Kidney (tissue), 14 donors: ENCODE results near the gene DRGX. TPM values are rescaled to one million over a fixed set of nuclear protein-coding genes. Genes with fewer than 3 reads are reported as not detected.

Experiments used
- DNase-seq, 5 donors: peaks; one replicate each; pipeline ENCODE4 v3.0.0-alpha.2; 2013 to 2020
- FAIRE-seq: peaks from 2 replicates; lab custom pipeline; 2012; peaks lifted over from hg19 to GRCh38; lab: Jason Lieb, UNC
- H3K27ac ChIP-seq, 2 donors: one replicate each; pipeline ENCODE4 v1.7.0; 2013; ENCODE audit warnings: low read depth in 2 of 2, low read length in 2 of 2, inconsistent platforms in 1 of 2
- H3K27me3 ChIP-seq: one replicate; pipeline ENCODE4 v1.7.1; 2013; ENCODE audit warnings: low read length, inconsistent platforms; ENCODE audit not compliant: control insufficient read depth, insufficient read depth
- H3K36me3 ChIP-seq, 3 donors: one replicate each; pipeline versions ENCODE4 v1.7.0 to v1.7.1; 2013; ENCODE audit warnings: low read length in 3 of 3, control low read depth in 1 of 3, inconsistent platforms in 1 of 3; ENCODE audit not compliant: insufficient read depth in 3 of 3, control insufficient read depth in 2 of 3
- H3K4me1 ChIP-seq, 3 donors: one replicate each; pipeline versions ENCODE4 v1.7.0 to v1.7.1; 2013; ENCODE audit warnings: low read length in 3 of 3, inconsistent platforms in 1 of 3, low read depth in 1 of 3; ENCODE audit not compliant: control insufficient read depth in 2 of 3, insufficient read depth in 2 of 3
- H3K4me3 ChIP-seq, 3 donors: one replicate each; pipeline versions ENCODE4 v1.7.0 to v1.8.1; 2013; ENCODE audit warnings: low read length in 3 of 3, control low read depth in 1 of 3, inconsistent platforms in 1 of 3
- H3K9ac ChIP-seq, 3 donors: one replicate each; pipeline versions ENCODE4 v1.7.0 to v1.7.1; 2013; ENCODE audit warnings: low read length in 3 of 3, control low read depth in 1 of 3, inconsistent platforms in 1 of 3
- H3K9me3 ChIP-seq, 3 donors: one replicate each; pipeline versions ENCODE4 v1.7.0 to v1.7.1; 2013; ENCODE audit warnings: low read length in 3 of 3, control low read depth in 1 of 3, inconsistent platforms in 1 of 3; ENCODE audit not compliant: control insufficient read depth in 2 of 3, insufficient read depth in 1 of 3
- intact Hi-C: fragments of 100-400 bp; cut with DNase I; formaldehyde crosslinking; loops from one replicate; pipeline ENCODE4 v1.11.1; 2022
- polyA plus RNA-seq: library from polyadenylated mRNA; stranded (reverse); fragments of 350-450 nt; fragmentation: Illumina TruSeq; extraction: RNeasy Lipid Tissue Mini Kit (QIAGEN cat#74804); gene quantifications from one replicate; pipeline ENCODE4 v1.2.3, GENCODE V29; 2014; ENCODE audit warnings: low read depth, low replicate concordance; ENCODE audit not compliant: insufficient read depth
- total RNA-seq: library from RNA; stranded (reverse); fragmentation: NEBNext Ultra II Directional; extraction: Animal tissue kit (Norgen Biotek cat#: 25700); gene quantifications from one replicate; pipeline ENCODE4 v1.2.1, GENCODE V29; 2021
- TF ChIP-seq, protein P1 (sequence below): IDR thresholded peaks from 3 replicates; pipeline ENCODE4 v1.5.1; 2012; ENCODE audit warnings: mild to moderate bottlenecking, moderate library complexity, borderline replicate concordance; ENCODE audit not compliant: insufficient read depth; ENCODE audit errors: extremely low read depth
- donor health status: control.
- donor health status: control.
- donor health status: control.
- donor health status: control.
- donor health status: control.
- donor health status: DM: yes; HTN: yes; CAD: no.
- donor health status: Normal renal cell carcinoma (clear cell type).

Gene DRGX
- total and polyA plus RNA-seq, 2 donors from 2014 or later, result not detected

DNA sequence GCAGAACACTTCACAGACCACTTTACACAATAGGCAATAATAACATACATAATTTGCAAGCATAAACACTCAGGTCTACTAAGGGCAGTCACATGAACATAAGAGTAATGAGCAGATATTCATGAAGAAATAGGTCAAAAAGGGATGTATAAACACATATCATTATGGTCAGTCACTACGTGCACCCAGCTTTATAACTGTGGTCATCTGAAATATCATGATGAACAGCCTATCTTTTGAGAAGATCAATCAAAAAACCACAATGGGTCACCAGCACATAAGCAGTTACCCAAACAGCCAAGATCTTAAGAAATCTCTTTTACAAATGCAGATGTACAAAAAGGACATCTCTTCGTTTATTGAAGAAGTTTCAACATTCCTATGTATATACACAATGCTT is 35.5 kb upstream of the DRGX start:
- Histone ChIP-seq H3K4me1 (no peaks in the 10 kb centered on the region), H3K36me3 (no peaks in the 10 kb centered on the region), H3K9me3 (peaks cover 0 to 1% (median 0%) of the 10 kb centered on the region in 3 donors), H3K4me3 (no peak overlapping the region), H3K27me3 (no peaks in the 10 kb centered on the region), H3K27ac (no peak overlapping the region), H3K9ac (no peak overlapping the region)
- FAIRE-seq, result no peak
- intact Hi-C loops, result no loop called here
- TF ChIP-seq, protein P1, sequence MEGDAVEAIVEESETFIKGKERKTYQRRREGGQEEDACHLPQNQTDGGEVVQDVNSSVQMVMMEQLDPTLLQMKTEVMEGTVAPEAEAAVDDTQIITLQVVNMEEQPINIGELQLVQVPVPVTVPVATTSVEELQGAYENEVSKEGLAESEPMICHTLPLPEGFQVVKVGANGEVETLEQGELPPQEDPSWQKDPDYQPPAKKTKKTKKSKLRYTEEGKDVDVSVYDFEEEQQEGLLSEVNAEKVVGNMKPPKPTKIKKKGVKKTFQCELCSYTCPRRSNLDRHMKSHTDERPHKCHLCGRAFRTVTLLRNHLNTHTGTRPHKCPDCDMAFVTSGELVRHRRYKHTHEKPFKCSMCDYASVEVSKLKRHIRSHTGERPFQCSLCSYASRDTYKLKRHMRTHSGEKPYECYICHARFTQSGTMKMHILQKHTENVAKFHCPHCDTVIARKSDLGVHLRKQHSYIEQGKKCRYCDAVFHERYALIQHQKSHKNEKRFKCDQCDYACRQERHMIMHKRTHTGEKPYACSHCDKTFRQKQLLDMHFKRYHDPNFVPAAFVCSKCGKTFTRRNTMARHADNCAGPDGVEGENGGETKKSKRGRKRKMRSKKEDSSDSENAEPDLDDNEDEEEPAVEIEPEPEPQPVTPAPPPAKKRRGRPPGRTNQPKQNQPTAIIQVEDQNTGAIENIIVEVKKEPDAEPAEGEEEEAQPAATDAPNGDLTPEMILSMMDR, result no peak
- DNase-seq, result no peak

DNA sequence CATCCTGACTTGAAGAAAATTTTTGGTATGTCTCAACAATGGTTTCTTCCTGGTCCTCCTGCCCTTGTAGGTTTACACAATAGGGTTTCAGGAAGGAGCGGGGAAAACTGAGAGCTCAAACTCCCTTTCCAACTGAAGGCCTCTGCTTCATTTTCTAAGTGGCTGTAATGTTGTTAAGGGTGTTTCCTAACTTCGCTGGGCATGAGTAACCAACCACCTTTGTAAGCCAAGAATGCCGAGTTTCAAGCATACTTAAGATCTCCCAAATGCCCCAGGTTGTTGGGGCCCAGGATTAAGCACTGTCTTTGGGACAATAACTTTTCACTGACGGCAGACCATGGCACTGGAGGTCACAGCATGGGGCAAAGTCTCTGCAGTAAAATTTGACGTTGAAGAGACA is 33.6 kb upstream of the DRGX start:
- TF ChIP-seq, protein P1, result no peak
- Histone ChIP-seq H3K4me3 (no peak overlapping the region), H3K27me3 (no peaks in the 10 kb centered on the region), H3K9me3 (peaks cover 0 to 3% (median 0%) of the 10 kb centered on the region in 3 donors), H3K9ac (no peak overlapping the region), H3K36me3 (no peaks in the 10 kb centered on the region), H3K27ac (no peak overlapping the region), H3K4me1 (no peaks in the 10 kb centered on the region)
- FAIRE-seq (no peak), DNase-seq (no peak)
- intact Hi-C loops, result no loop called here

DNA sequence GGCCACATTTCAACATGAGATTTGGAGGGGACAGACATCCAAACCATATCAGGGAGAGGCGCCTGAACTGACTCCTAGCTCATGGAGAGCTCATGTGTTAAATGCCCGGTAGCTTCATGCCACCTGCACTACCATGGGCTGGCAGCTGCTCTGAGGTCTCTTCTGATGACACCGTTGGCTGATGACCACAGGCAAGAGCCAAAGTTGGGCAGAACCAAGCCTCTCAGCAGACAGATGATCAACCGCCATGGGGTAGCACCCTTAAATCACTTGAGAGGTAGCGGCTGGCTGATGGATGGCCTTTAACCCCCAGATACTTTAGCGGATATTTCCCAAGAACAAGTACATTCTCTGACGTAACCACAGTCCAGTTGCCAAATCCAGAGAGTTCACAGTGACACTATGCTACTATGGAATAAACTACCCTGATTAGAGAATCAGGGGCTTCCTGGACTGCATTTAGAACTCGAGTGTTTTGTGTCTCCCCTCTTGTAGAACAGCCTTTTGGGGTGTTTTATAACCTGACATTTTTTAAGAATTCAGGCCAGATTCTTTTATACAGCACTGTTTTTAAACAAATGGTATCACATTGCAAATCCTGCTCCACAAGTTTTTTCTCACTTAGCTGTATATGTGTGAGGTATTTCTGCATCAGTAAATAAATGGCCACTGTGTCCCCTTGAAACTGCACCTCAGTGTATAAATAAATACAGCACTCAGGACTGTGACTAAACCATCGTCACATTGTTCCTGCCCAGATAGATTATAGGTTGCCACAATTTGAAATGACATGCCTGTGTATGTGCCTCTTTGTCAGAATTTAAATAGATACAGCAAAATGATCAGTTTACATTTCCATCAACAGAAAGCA is 30.8 kb upstream of the DRGX start:
- no peak overlapping the region for H3K9ac ChIP-seq
- no peaks in the 10 kb centered on the region for H3K36me3 ChIP-seq
- H3K27me3 ChIP-seq, result no peaks in the 10 kb centered on the region
- FAIRE-seq, result no peak
- no peak overlapping the region for H3K27ac ChIP-seq
- H3K4me3 ChIP-seq, result no peak overlapping the region
- TF ChIP-seq, protein P1, result no peak
- no peak for DNase-seq
- no peaks in the 10 kb centered on the region for H3K4me1 ChIP-seq
- H3K9me3 ChIP-seq, result peaks cover 0 to 3% (median 0%) of the 10 kb centered on the region in 3 donors
- intact Hi-C loops, result no loop called here
